ENCODE data around the gene PIK3AP1.

DNA sequence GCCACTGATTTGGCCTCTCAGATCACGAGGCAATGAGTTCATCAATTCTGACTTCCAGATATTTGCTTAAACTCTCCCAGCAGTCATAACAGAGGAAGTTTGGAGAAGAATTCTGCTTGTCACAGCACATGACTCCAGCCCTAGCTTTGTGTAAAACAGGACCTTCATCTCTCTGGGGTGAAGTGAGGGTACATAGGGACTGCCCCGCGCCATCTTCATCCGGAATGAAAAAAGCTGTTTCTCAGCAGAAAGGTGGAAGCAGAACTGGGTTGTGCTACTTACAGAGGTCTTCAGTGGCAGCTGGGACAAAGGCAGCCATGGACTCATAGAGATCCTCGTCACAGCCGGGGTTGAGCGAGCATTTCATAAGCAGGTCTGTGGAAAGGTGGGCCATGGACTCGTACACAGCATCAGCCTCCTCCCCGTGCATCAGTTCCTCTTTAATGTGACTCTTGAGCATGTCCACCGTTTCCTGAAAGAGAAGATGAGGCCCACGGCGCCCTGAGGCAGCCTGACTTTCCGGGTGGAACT, 75.1 kb downstream of the PIK3AP1 start:
- no peak for TF ChIP-seq POLR2AphosphoS5 (IDR thresholded peaks at IDR 0.05; ENCODE audit: low read depth)
- no peak for TF ChIP-seq CTCF (IDR thresholded peaks at IDR 0.05; ENCODE audit: insufficient read depth, low read length)
- TF ChIP-seq GABPA (IDR thresholded peaks at IDR 0.05; ENCODE audit: low read depth) = no peak
- TF ChIP-seq REST (IDR thresholded peaks at IDR 0.05; ENCODE audit: insufficient replicate concordance, low read depth) = no peak
- peak; percentile 60; the same call in 1 of the 2 replicates for TF ChIP-seq SPI1 (IDR thresholded peaks at IDR 0.05; ENCODE audit: borderline replicate concordance, low read depth)
